ENCODE data around the gene CPEB3.

The CPEB3 gene

GRCh38 chr10:92003258-92003657, 287.6 kb downstream of the CPEB3 start:
- Histone ChIP-seq H4K20me1 (ENCODE audit: insufficient read depth, low read length) (no peaks in the 10 kb centered on the region), H3K79me2 (ENCODE audit: insufficient read depth, low read length) (no peaks in the 10 kb centered on the region), H3K9me2 (ENCODE audit: low read depth, low read length) (no peaks in the 10 kb centered on the region), H3K36me3 (ENCODE audit: insufficient read depth, low read length) (peaks cover 28% of the 10 kb centered on the region; the same call in 1 of the 2 replicates), H3F3A (ENCODE audit: insufficient read depth, low read length) (no peaks in the 10 kb centered on the region), H2AFZ (ENCODE audit: low read length) (no peak overlapping the region), H3K27me3 (ENCODE audit: insufficient read depth, low read length) (no peaks in the 10 kb centered on the region), H3K4me3 (ENCODE audit: low read depth, low read length, poor library complexity, severe bottlenecking) (no peak overlapping the region), H3K4me1 (ENCODE audit: insufficient read depth, low read length, severe bottlenecking) (no peaks in the 10 kb centered on the region), H3K4me2 (ENCODE audit: low read length) (no peak overlapping the region), H3K27ac (ENCODE audit: low read depth, low read length, poor library complexity, severe bottlenecking) (no peak overlapping the region), H3K9ac (ENCODE audit: low read length) (no peak overlapping the region), H3K9me3 (ENCODE audit: low read length) (no peaks in the 10 kb centered on the region)
- TF ChIP-seq EZH2 (IDR thresholded peaks at IDR 0.05; ENCODE audit: borderline replicate concordance, low read length) (no peak), CTCF (IDR thresholded peaks at IDR 0.05; ENCODE audit: low read length) (no peak)

GRCh38 chr10:92001995-92002394, 288.9 kb downstream of the CPEB3 start:
- Histone ChIP-seq H3F3A (ENCODE audit: insufficient read depth, low read length) (no peaks in the 10 kb centered on the region), H3K4me3 (ENCODE audit: low read depth, low read length, poor library complexity, severe bottlenecking) (no peak overlapping the region), H4K20me1 (ENCODE audit: insufficient read depth, low read length) (no peaks in the 10 kb centered on the region), H3K79me2 (ENCODE audit: insufficient read depth, low read length) (no peaks in the 10 kb centered on the region), H3K27me3 (ENCODE audit: insufficient read depth, low read length) (no peaks in the 10 kb centered on the region), H3K4me2 (ENCODE audit: low read length) (no peak overlapping the region), H2AFZ (ENCODE audit: low read length) (no peak overlapping the region), H3K9ac (ENCODE audit: low read length) (no peak overlapping the region), H3K4me1 (ENCODE audit: insufficient read depth, low read length, severe bottlenecking) (no peaks in the 10 kb centered on the region), H3K27ac (ENCODE audit: low read depth, low read length, poor library complexity, severe bottlenecking) (no peak overlapping the region), H3K9me2 (ENCODE audit: low read depth, low read length) (no peaks in the 10 kb centered on the region), H3K9me3 (ENCODE audit: low read length) (no peaks in the 10 kb centered on the region), H3K36me3 (ENCODE audit: insufficient read depth, low read length) (peaks cover 36% of the 10 kb centered on the region)
- TF ChIP-seq CTCF (IDR thresholded peaks at IDR 0.05; ENCODE audit: low read length) (no peak), EZH2 (IDR thresholded peaks at IDR 0.05; ENCODE audit: borderline replicate concordance, low read length) (no peak)

GRCh38 chr10:92001581-92001980, 289.3 kb downstream of the CPEB3 start:
- H3K79me2 ChIP-seq (ENCODE audit: insufficient read depth, low read length), result no peaks in the 10 kb centered on the region
- no peak overlapping the region for H3K4me2 ChIP-seq (ENCODE audit: low read length)
- no peaks in the 10 kb centered on the region for H3F3A ChIP-seq (ENCODE audit: insufficient read depth, low read length)
- H3K9me2 ChIP-seq (ENCODE audit: low read depth, low read length), result no peaks in the 10 kb centered on the region
- TF ChIP-seq CTCF (IDR thresholded peaks at IDR 0.05; ENCODE audit: low read length) (no peak), EZH2 (IDR thresholded peaks at IDR 0.05; ENCODE audit: borderline replicate concordance, low read length) (no peak)
- no peak overlapping the region for H3K4me3 ChIP-seq (ENCODE audit: low read depth, low read length, poor library complexity, severe bottlenecking)
- no peaks in the 10 kb centered on the region for H3K4me1 ChIP-seq (ENCODE audit: insufficient read depth, low read length, severe bottlenecking)
- H3K9me3 ChIP-seq (ENCODE audit: low read length), result no peaks in the 10 kb centered on the region
- no peak overlapping the region for H3K9ac ChIP-seq (ENCODE audit: low read length)
- no peak overlapping the region for H3K27ac ChIP-seq (ENCODE audit: low read depth, low read length, poor library complexity, severe bottlenecking)
- no peaks in the 10 kb centered on the region for H4K20me1 ChIP-seq (ENCODE audit: insufficient read depth, low read length)
- no peak overlapping the region for H2AFZ ChIP-seq (ENCODE audit: low read length)
- H3K27me3 ChIP-seq (ENCODE audit: insufficient read depth, low read length), result no peaks in the 10 kb centered on the region
- peaks cover 40% of the 10 kb centered on the region for H3K36me3 ChIP-seq (ENCODE audit: insufficient read depth, low read length)
